ENCODE data around the gene SCARF2.
"Not testable (repeated sequence)": the region's sequence is repeated elsewhere in the genome, so short reads cannot be mapped to it uniquely, and the experiment has no call there.

SCARF2 gene

GRCh38 chr22:20425566-20426258, 11.9 kb downstream of the SCARF2 start:
- DNase-seq = no peak

- no peak for DNase-seq
Observed at GRCh38 chr22:20424932-20425565, 12.6 kb downstream of the SCARF2 start.

DNA sequence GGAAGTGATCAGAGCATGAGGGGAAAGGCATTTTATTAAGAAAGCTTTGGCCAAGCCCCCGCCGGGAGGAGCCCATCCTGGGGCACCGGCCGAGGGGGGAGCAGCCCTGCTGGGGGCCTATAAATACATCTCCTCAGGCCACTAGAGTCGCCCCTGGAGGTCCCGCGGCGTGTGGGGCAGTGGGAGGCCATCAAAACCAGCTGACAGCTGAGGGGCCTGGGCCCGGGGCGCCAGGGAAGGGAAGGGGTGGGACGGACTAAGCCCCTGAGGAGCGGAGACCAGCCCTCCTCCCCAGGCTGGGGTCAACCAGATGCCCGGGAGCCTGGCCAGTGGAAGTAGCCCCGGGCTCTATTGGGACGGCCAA, 13.1 kb downstream of the SCARF2 start:
- no peak for DNase-seq

- no peak for DNase-seq
Observed at GRCh38 chr22:20423906-20424551, 13.6 kb downstream of the SCARF2 start.

- DNase-seq = no peak
Observed at GRCh38 chr22:20423008-20423905, 14.4 kb downstream of the SCARF2 start.

DNA sequence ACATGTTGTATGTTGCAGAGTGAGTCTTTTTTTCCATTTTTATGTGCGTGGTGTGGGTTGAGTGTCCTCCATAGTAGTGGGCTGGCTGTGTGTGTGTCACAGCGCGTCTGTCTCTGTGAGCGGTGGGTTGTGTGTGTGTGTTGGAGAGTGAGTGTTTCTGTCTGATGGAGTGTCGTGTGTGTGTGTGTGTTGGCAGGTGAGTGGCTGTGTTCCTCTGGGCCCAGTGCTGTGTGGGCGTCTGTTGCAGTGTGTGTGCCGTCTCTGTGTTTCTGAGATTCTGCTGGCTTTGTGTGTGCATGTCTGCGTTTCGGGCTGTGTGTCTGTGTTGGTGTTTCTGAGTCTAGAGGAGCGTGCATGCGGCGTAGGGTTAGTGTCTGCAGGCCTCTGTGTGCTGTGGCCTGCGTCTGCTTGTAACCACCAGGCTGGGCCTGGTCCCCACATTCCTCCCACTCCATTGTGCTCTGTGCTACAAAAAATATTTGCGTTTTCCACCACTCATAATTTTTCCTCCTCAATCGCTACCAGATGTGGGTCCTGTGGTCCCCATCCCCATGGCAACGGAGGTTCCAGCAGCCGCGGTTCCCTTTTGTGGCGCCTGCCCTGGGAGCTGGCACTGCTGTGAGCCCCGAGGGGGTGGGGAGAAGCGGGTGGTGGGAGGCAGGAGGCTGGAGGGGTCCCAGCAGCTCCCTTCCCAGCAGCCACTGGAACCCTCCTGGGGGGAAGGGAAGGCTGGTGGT, 15.2 kb downstream of the SCARF2 start:
- no peak for DNase-seq

DNA sequence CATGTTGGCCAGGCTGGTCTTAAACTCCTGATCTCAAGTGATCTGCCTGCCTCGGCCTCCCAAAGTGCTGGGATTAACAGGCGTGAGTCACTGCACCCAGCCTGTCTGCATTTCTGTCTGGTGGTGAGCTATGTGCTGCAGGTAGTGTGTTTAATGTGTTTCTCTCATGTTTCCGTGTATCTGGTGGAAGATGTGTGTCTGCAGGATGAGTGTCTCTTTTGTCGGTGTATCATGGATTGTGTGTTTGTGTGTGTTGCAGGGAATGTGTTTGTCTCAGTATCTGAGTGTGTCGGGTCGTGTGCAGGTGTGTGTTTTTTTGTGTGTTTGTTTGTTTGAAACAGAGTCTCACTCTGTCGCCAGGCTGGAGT, 16.1 kb downstream of the SCARF2 start:
- DNase-seq = no peak

DNA sequence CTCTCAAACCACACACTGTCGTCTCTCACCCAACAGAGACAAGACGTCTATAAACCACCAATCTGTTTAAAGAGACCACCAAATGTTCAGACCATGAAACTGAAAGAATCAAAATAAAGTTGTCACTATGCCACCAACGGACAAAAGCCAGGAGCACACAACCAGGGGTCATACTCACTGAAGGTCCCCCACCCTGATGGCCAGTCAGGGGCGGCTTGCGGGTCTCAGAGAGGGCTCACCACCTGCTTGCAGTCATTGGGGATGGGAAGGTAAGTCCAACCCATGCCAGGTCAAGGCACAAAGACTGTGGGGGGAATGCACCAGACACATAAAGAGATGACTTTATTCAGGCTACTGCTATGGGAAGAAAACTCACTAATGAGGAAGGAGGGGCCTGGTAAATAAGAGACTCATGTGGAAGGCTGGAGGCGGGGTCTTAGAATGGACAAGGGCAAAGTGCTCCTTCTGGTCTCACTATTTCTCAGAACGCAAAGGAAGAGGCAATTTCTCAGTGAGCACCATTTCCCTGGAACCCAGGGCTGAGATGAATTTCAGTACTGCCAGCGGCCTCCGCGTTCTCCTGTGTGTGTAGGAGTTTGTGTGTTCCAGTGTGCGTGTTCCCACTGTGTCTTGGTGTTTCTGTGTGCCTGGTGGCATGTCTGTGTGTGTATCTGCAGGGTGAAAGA, 17.3 kb downstream of the SCARF2 start:
- DNase-seq = no peak

DNA sequence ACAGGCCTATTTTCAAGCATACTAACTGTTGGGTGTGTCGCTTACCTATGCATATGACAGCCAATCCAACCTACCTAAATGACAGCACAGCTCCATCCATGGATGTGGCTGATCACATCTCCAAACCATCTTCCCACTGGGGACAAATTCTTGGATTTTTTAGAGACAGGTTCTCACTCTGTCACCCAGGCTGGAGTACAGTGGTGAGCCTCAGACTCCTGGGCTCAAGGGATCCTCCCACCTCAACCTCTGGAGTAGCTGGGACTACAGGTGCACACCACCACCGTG, 18.0 kb downstream of the SCARF2 start:
- DNase-seq = no peak

GRCh38 chr22:20418211-20418788, 19.3 kb downstream of the SCARF2 start:
- DNase-seq = peak; percentile 41

- not testable (repeated sequence) for DNase-seq
Observed at GRCh38 chr22:20415699-20416098, 21.9 kb downstream of the SCARF2 start.

DNA sequence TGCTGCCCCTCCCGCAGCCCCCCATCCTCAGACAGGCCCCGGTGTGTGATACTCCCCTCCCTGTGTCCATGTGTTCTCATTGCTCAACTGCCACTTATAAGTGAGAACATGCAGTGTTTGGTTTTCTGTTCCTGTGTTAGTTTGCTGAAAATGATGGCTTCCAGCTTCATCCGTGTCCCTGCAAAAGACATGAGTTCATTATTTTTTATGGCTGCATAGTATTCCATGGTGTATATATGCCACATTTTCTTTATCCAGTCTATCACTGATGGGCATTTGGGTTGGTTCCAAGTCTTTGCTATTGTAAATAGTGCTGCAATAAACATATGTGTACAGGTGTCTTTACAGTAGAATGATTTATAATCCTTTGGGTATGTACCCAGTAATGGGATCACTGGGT, 22.4 kb downstream of the SCARF2 start:
- not testable (repeated sequence) for DNase-seq

DNA sequence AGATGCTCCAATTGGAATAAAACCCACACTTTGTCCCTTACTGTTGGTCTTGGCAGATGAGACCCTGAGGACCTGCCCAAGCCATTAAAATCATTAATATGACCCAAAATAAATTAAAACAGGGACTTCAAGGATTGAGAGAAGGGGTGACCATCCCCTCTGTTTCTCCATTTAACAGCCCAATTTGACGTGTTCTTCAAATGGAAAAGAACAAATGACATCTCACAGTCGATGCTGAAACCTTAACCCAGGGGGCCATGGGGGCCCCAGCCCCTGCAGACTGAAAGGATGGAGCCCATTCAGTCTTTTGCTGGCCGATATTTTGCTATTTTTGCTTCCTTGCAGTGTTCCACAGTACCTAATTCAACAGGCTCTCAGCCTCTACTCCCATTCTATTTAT, 23.2 kb downstream of the SCARF2 start:
- no peak for DNase-seq

DNA sequence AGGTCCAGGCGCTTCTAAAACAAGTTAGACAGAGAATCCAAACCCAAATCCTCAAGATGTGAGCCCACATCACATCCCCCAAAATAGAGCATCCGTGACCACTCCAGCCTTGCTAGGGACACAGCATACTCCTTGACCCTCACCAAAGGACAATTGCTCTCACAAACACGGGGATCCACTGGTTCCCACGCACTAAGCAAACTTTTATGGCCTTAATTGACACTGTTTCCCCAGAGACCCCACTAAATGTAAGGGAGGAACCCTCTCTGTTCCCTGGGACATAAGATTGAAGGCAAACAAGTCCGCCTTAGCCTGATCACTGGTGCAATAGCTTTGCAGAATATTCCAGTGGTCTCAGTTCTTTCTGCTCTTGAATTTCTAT, 23.6 kb downstream of the SCARF2 start:
- no peak for DNase-seq

DNA sequence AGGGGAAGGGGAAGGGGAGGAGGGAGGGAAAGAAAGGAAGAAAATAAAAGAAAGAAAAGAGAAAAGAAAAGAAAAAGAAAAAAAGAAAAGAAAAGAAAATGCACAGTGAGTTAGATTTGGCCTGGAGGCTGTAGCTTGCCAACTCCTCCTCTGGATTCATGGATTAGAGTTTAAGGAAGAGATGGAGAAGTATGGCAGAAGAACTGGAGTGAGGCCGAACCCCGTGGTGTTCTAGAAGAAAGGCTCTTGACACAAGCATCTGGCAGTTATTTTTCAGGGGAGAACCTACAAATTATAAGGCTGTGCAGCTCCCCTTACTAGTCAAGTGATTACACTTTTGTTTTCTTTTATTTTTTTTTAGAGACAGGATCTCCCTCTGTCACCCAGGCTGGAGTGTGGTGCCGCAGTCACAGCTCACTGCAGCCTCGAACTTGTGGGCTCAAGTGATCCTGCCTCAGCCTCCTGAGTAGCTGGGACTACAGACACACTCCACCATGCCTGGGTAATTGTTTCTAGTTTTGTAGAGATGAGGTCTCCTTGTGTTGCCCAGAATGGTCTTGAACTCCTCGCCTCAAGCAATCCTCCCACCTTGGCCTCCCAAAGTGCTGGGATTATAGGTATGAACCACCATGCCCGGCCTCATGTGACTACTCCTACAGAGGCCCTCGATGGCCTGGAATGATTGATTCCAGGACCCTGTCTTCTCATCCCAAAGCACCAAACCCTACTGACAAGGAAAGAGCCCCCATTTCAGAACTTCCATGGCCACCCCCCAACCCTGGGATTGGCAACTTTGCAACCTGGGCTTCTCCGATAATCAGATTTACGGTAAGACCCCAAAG, 24.2 kb downstream of the SCARF2 start:
- no peak for DNase-seq

- no peak for DNase-seq
Observed at GRCh38 chr22:20412474-20413216, 25.0 kb downstream of the SCARF2 start.

GRCh38 chr22:20409385-20409784, 28.2 kb downstream of the SCARF2 start:
- DNase-seq = not testable (repeated sequence)

DNA sequence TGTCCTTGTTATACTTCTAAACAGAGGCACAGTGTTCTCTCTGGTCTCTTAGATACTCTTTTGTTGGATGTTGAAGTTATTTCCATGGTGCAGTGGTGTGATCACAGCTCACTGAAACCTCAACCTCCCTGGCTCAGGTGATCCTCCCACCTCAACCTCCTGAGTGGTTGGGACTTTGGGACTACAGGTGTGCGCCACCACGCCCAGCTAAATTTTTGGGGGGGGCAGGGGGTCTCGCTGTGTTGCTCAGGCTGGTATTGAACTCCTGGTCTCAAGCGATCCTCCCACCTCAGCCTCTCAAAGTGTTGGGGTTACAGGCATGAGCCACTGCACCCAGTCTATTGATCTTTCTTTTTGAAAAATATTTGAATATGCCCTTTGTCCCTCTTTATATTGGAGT, 28.7 kb downstream of the SCARF2 start:
- DNase-seq = no peak

GRCh38 chr22:20407829-20408228, 29.8 kb downstream of the SCARF2 start:
- no peak for DNase-seq

DNA sequence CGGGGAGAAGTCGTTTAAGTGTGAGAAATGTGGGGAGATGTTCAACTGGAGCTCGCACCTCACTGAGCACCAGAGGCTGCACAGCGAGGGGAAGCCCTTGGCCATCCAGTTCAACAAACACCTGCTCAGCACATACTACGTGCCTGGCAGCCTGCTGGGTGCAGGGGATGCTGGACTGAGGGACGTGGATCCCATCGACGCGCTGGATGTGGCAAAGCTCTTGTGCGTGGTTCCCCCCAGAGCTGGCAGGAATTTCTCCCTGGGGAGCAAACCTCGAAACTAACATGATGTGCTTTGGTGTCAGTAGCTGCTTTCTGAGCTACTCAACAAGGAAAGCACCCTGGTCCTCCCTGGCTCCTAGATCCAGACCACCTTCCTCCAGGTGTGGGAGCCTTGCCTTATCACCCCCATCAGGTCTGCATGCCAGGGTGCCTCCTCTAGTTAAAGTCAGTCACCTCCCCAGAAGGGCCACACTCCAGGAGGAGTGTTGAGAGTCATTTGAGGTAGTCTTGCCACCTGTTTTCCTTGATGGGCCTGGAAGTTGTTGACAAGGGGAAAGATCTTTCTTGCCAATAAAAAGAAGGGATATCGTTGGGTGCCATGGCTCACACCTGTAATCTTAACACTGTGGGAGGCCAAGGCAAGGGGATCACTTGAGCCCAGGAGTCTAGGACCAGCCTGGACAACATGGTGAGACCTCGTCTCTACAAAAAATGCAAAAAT, 30.8 kb downstream of the SCARF2 start:
- DNase-seq = no peak
